HG03135 (cell line): ENCODE measurements around the gene MSANTD1.

Source experiments
- ATAC-seq: cut with Tn5 transposase; IDR thresholded peaks from one replicate; pipeline ENCODE4 v1.9.1; 2021; ENCODE audit warnings: mild to moderate bottlenecking, moderate library complexity; ENCODE audit not compliant: unreplicated experiment

Gene MSANTD1

DNA sequence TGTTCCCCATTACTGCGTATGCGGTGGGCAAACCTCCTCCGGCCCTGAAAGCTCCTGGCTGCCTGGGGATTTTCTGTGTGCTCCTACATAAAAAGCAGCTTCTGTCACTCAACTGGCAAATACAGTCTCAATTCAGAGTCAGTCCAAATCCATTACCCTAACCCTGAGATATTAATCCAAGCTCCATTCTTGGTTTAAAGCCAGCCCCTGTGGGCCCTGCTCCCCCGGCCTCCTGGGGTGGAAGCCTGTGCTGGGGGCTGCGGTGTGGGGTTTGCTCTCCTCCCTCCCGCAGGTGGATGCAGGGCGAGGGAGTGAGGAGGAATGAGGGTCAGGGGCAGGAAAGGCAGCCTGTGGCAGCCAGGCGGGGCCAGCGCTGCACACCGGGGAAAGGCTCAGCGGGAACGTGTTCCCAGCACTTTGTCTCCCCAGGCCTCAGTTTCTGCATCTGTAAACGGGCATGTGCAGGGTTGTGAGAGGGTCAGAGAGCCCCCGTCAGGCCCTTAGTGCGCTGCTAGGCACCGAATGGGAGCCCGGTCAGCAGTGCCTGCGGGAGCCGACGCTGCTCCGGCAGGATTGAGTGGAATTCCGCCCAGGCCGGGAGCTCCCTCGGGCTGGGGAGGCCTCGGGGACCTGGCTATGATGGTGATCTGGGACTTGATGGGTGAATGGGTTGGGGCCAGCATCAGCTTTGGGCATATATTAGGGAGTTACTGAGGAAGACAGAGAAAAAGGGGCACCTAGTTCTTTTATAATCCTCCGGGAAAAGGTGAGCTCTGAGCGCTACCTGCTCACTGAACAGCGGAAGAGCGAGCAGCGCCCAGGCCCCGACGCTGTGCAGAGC, 37.6 kb downstream of the MSANTD1 start:
- ATAC-seq: peak; percentile 10

DNA sequence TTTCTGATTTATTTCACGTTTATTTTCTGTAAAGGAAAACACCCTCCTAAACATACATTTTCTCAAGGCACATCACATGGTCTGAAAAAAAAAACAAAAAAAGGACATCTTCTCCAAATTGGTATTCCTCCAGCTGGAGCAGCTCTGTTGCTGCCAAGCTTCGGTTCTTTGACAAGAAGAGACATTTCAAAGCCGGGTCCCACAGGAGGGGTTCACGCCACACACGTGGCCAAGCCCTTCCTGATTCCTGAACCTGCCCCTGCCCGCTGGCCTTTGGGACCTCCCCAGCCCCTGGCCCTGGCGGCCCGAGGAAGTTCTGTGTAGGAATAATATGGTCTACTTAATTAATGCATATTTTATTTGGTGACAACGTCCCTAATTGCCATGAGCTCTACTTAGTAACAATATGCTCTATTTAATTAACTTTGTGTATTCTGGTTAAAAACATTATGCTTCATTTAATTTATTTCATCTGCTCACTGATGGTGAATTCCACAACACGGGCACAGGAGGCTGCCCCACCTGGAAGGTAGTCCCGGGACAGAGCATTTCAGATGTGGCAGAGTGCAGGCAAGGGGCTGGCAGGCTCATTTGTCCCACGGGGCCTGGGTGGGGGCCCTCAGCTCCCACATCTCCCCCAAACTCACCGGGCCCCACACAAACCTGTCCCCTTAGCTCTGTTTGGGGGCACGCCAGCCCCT, 38.5 kb downstream of the MSANTD1 start:
- no peak for ATAC-seq

DNA sequence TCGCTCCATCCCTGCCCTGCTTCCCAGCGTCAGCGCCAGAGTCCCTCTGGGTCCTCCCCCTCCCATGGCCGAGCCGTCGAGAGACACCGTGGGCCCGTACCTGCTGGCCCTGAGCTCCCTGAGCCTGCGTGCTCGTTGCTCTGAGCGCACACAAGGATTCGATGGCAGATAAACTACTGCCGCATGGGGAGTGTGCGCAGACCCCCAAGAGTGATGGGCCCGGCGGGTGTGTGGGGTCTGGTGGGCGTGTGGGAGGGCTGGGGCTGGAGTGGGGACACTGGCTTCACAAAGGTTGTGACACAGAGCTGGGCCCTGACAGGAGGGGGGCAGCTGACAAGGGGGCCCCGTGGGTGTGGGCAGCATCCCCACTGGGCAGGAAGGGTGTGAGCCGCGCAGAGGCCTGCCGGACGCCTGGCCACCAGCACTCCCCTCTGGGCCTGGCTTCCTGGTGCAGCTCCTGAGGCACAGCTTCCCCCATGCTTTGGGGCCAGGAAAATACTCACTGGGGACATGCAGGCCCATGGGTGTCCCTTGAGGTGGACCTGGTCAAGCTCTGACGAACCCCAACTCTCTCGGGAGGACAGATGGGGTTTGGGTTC, 39.1 kb downstream of the MSANTD1 start:
- no peak for ATAC-seq

DNA sequence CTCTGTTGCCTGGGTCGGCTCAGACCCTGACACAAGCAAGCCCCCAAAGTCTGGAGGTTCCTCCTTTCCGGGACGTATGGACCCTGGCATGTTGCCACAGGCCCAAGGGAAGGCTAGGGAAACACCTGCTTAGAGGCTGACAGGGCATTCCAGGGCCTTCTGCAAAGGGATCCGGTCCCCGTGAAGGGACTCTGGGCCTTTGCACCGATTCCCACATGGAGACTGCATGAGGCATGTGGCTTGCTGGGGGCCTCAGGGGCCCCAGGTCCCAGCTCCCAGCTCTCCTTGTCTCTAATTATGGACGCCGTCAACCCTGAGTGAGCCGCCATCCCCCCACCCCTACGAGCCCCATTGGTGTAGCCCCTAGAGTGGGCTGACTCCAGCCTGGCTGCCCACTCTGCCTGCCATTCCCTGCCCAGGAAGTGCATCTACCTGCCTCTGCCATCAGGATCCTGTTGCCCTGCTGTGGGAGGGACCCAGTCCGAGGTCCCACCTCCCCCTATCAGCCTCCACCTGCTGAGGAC, 39.7 kb downstream of the MSANTD1 start:
- no peak for ATAC-seq

DNA sequence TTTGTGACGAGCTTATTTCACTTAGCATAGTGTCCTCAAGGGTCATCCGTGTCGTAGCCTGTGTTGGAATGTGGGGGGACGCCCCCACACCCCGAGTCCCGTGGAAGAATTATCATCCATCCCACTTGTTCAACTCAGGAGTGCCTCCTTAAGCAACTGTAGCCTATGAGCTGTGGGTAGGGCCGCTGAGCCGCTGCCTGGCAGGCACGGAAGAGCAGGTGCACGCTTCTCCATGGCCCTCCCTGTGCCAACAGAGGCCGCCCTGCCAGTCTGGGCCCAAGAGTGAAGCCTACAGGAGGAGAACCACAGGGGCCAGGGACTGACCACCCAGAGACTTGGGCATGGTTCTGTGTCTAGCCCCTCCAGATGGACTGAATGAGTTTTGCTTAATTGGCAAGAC, 41.5 kb downstream of the MSANTD1 start:
- ATAC-seq: no peak

DNA sequence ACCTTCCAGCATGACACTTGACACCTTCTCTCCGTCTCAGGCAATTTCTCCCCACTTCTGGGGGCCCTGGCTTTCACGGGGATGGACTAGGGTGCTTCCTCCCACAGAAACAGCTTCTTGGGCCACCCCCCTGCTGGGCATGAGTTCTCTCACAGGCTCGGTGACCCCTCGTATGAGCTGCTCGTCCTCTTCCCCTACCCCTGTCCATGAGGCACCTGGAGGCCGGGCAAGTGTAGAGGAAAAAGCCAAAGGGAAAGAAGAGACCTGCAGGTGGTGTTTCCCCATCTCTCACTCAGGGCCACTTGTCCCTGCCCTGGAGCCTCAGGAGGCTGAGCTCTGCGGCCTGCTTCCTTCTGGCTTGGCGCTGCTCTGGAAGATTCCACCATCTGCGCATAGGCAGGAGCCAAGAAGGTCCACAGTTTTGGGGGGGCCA, 41.9 kb downstream of the MSANTD1 start:
- no peak for ATAC-seq

DNA sequence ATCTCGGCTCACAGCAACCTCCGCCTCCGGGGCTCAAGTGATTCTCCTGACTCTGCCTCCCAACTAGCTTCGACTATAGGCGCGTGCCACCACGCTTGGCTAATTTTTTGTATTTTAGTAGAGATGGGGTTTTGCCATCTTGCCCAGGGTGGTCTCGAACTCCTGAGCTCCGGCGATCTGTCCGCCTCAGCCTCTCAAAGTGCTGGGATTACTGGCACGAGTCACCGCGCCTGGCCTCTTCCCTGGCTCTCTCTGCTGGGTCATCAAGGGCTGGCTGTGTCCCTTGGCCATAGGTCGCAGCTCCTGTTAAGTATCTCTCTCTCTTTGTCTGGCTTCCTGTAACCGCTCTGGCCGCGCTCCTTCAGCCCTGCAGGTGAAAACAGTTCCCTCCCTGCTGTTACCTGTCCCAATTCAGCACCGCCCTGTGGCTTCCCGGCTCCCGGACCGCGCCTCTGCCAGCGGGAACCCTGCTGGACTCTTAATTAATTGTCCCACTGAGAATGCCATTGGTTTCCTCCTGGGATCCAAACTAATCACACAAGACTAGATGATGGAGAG, 42.5 kb downstream of the MSANTD1 start:
- no peak for ATAC-seq

DNA sequence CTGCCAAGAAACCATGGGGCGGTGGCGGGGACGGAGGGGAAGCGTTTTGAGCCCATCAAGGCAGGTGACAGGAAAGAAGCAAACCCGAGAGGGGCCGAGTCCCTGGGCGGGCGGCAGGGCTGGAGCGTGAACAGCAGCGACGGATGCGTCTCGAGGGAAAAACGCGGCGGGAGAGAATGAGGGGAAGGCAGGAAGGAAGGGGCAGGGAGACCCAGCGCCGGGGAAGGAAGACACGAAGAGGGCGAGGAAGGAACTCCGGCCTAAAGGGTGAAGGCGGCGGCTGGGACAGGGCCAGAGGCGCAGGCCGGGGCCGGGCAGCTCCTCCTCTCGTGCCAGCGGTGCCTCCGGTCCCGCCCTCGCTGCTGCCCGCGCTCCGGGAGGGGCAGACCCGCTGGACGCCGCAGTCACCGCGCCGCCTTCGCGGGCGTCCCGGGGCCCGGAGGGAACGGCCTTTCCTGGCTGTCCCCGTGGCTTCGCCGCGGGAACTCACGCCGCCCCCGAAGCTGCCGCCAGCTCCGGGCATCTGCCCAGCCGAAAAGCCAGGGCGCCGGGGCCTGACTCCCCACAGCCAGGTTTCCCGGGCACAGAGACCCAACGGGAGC, 43.1 kb downstream of the MSANTD1 start:
- ATAC-seq: peak; percentile 20

DNA sequence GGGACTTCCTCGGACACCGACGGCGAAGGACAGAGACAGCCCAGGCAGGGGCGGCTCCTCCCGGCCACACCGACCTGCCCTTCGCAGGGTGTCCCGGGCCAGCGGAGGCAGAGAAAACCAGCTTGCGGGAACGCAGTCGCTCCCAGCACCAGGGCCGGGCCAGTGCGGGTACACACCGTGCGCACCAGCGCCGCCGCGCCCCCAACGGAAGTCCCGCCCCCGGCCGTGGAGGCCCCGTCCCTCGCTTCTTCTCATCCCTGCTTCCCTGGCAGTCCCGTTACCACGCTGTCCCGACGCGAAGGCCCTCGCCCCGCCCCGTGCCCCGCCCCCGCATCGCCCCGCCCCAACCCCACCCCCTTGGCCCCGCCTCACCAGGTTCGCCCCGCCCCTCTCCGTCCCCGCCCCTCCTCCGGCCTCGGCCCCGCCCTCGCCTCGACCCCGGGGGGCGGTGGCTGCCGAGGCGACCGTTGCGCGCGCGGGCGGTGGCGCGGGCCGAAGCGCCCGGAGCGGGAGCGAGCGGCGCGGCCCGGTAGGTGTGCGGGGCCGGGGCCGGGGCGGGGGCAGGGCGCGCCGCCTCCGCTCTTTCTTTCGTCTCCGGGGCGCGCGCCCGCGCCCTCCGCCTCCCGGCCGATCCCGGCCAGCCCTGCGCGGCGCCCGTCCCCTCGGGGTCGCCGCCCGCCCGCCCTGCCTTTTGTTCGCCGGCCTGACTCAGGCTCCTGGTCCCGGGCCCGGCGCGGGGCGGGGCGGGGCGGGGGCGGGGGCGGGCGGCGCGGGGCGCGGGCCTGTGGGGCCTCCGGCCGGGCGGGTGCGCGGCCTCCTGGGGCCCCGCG, 43.8 kb downstream of the MSANTD1 start, which contains the start of gene RGS12:
Gene RGS12, plus strand, starts transcription at position 451 of the 830 bp plus-strand sequence. CDS start 23,150 bp downstream, outside the sequence.
- ATAC-seq: peak; percentile 72

DNA sequence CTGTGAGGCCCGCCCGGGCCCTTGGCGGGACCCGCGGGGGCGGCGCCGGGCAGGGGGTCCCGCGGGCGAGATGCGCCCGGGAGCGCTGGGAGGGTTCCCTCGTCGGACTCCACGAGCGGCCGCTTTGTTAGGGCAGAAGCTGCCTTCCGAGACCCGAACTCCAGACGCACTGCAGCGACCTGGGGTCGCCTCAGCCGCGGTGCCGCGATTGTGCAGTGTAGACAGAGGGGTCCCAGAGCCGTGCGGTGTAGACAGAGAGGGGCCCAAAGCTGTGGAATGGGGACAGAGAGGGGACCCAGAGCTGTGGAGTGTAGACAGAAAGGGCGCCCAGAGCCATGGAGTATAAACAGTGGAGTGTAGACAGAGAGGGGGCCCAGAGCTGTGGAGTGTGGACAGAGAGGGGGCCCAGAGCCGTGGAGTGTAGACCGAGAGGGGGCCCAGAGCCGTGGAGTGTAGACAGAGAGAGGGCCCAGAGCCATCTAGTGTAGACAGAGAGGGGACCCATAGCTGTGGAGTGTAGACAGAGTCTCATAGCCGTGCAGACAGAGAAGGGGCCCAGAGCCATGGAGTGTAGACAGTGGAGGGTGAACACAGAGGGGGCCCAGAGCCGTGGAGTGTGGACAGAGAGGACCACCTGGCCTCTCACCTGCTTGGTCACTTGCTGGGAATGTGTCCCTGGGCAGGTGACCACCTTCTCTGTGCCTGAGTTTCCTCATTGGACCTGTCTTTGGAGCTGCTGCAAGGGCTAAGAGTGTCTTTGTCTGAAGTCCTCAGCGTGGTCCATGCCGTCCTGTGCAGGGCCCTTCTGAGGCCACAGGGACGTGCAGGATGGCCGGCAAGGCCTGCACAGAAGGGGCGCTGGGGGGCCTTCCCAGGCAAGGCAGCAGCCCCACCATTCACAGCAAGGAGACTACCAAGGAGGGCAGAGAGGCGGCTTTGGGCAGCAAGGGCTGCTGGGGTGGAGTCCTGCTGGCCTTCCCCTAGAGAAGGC, 44.7 kb downstream of the MSANTD1 start:
- ATAC-seq: no peak

DNA sequence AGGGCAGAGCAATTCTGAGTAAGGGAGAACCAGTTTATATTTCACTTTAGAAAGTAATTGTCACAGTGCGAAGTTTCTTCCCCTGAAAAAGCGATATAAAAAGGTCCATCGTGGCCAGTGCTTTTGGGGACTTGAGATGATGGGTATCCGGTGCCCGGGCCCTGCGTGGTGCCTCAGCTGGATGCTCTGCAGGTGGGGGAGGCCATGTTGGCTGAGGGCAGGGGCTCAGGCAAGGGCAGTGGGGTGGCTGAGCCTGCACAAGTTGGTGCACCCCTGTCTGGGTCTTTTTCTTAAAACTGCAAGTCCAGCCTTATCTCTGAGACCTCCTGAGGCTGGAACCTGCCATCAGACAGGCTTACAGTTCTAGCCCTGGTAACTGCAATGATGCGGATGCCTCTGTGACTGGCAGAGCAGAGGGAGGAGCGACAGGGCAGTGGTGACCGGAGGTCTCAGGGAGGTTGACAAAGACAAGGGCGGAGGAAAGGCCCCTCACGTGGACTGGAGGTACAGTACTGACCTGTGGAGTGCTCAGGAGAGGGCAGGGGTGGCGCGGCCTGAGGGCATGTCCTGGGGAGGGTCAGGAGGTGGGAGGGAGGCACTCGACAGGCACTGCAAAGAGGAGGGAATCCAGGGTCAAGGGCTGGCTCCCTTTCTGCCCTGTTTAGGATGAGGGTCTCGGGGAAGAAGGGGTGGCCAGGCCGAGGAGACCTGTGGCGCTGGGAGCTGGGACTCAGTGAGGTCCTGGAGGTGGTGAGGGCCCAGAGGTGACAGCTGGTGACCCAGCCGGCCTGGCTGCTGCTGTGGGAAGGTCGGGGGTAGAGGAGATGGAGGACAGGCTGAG, 45.7 kb downstream of the MSANTD1 start:
- no peak for ATAC-seq

DNA sequence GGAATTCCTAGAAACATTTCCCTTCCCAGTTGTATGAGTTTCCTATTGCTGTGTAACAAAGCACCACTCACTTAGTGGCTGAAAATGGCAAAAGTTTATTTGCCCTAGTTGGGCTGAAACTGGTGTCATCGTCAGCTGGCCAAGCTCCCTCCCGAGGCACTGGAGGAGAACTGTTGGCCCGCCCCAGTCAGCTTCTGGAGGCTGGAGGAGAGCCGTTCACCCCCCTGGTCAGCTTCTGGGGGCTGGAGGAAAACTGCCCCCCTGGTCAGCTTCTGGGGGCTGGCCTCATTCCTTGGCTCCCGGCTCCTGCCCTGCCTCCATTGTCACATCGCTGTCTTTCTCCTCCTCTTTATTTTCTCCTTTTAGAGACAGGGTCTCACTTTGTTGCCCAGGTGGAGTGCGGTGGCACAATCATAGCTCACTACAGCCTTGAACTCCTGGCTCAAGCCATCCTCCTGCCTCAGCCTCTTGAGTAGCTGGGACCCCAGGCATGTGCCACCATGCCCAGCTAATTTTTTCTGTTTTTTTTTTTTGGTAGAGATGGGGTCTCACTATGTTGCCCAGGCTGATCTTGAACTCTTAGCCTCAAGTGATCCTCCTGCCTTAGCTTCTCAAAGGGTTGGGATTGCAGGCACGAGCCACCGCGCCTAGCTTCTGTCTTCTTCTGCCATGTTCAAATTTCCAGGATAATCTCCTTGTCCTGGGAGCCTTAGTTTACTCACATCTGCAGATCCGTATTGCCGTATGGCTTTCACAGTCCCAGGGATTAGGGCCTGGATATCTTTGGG, 47.1 kb downstream of the MSANTD1 start:
- ATAC-seq: no peak

DNA sequence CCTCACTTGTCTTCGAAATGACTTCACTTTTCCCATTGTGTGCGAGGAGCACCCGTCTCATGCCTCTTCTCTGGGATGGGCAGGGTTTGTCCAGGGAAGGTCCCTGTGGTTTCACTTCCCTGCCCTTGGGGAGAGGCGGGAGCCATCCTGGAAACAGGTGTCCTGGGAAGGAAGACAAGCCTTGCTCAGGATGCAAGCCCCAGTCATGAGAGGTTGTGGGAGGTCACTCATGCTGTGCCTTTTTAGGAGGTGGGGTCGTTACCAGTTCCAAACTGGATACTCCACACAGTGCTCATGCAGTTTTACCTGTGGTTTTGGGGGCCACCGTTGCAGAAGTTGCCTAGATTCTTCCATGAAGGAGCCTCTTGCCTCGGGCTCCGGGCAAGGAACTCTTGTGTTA, 47.7 kb downstream of the MSANTD1 start:
- no peak for ATAC-seq

DNA sequence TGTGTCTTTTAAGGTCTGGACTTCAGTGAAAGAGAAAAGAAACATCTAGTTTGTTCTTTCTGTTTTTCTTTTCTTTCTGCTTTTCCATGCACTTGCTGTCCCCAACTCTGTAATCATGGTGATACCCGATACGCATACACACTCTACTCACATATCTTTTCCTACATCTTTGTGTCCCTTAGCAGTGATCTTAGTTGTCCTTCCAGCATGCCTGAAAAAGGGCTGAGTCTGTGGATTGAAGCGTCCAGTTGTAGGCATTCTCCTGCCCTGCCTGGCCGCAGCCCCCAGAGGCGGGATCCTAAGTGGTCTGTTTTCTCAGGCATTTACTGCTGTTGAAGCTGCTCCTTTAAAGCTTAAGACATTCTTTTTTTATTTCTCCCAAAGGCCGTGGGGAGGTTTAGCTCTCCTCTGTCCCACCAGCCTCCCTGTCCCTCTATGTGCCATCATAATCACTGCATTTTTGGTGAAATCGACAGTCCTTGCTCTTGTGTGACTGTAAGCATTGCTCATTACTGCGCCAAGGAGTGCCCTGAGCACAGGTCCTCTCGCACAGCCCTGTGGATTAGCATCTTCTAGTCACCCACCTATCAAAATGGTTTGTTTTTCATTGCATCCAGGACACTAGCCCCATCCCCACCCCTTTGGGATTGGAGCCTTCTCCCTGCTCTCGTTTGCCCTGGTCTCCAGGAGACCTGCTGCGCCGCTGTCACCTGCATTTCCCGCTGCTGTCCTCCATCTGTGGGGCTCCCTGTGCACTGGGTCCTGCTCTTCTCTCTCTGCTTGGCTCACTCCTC, 48.3 kb downstream of the MSANTD1 start:
- no peak for ATAC-seq

DNA sequence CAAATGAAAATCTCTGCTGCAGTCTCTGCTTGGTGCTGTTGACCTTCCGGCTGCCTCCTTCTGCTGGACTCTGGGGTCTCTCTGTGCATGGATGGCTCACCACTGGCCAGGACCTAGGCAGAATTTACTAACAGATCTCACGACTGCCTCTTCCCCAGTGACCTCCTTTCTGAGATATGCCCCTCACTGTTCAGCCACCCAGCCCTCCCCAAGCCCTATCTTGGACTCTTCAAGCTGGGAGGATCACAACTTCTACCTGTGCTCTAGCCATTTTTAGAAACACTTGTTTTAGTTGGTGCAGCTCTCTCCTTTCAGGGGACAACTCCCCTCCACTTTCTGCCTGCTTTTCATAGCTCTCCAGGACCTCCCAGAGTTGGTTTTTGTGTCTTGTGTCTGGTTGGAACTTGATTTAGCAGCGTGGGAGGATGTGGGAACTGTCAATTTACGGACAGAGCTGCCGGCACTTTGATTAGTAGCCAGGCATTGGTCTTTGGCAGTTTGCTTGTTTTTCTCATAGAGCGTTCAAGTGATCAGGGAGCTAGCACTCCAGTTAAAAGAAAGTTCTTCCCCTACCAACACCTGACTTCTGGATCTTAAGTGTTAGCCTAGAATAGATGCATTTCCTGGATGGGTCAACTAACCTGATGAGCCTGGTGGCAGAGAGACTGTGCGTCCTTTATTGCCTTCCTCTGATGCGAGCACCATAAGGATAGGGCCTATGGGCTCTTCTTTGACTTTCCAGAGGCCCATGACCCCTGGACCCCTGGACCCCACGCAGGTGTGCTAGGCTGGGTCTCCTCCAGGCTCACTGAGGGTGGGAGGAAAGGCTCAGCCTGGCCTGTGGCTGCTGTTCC, 50.4 kb downstream of the MSANTD1 start:
- no peak for ATAC-seq
